GM19468 (cell line): ENCODE data around the gene NCR3LG1.

Experiments used
- ATAC-seq: cut with Tn5 transposase; IDR thresholded peaks from one replicate; pipeline ENCODE4 v1.9.1; 2021; ENCODE audit warnings: mild to moderate bottlenecking, moderate library complexity, moderate number of reproducible peaks; ENCODE audit not compliant: unreplicated experiment; ENCODE audit errors: extremely low read depth

Gene NCR3LG1

GRCh38 chr11:17369094-17369493, 17.5 kb downstream of the NCR3LG1 start:
- no peak for ATAC-seq

DNA sequence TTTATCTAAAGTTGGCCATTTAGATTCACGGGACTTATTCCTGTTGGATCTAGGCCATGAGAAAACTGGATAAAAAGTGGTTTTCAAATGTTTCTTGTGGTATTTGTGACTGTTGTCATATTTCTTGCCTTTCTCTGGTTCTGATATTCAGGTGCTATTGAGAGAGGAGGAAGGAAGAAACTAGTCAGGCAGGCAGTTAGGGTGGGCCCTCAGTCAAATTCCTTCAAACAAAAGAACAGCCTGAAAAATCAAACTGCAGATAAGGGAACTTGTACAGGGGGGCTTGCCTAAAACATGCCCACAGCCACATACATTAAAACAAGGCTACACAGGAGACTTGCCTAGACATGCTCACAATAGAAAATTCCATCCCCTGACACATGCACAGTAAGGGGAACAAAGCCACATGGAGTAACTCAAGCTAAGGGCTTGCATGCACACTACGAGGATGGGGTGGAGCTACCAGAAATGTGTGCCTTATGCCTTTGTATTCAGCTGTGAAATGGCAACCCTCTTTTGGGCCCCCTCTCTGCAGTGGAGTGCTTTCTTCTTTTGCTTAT, 18.2 kb downstream of the NCR3LG1 start:
- no peak for ATAC-seq

DNA sequence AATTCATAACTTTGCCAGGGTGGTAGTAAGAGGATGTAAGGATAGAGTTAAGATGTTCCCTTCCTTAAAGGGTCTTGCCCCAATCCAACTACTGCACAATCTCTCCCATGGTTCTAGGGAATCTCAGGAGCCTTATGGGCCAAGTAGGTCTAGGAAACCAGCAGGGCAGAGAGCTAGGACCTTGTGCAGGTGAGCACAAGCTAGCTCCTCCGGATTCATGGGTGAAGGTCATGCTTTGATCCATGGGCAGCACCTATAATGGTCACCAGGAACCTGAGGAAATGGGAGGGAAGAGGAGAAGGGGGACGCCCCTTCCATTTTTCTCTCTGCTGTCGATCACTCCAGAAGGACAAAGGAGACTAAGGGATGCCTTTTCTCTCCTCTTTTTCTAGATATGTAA, 20.0 kb downstream of the NCR3LG1 start:
- no peak for ATAC-seq

GRCh38 chr11:17375547-17375946, 23.9 kb downstream of the NCR3LG1 start:
- ATAC-seq, result no peak

DNA sequence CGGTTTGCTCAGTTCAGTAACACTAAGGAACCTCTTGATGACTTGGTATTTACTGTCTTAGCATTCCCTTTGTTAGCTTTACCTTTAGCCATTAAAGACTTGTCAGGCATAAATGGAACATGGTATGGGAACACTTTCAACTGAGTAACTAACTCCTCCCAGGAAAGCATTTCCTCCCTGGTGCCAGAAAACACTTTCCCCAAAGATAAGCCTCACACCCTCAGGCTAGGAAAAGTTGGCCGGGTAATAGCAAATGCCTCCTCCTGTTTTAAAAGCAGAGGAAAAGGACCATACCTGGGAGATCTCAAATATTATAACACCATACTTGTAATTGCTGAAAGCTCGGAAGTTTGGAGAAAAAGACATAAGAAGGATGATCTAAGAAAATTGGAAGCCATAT, 24.9 kb downstream of the NCR3LG1 start:
- no peak for ATAC-seq

DNA sequence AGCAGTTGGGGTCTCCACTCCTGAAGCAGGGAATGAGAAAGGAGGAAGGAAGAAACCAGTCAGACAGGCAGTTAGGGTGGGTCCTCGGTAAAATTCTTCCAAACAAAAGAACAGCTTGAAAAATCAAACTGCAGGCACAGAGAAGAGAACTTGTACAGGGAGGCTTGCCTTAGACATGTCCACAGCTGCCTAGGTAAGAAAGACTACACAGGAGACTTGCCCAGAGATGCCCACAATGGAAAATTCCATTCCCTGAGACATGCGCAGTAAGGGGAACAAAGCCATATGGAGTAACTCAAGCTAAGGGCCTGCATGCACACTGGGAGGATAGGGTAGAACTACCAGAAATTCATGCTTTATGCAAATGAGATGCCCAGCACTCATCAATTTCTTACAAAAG, 27.1 kb downstream of the NCR3LG1 start:
- no peak for ATAC-seq

DNA sequence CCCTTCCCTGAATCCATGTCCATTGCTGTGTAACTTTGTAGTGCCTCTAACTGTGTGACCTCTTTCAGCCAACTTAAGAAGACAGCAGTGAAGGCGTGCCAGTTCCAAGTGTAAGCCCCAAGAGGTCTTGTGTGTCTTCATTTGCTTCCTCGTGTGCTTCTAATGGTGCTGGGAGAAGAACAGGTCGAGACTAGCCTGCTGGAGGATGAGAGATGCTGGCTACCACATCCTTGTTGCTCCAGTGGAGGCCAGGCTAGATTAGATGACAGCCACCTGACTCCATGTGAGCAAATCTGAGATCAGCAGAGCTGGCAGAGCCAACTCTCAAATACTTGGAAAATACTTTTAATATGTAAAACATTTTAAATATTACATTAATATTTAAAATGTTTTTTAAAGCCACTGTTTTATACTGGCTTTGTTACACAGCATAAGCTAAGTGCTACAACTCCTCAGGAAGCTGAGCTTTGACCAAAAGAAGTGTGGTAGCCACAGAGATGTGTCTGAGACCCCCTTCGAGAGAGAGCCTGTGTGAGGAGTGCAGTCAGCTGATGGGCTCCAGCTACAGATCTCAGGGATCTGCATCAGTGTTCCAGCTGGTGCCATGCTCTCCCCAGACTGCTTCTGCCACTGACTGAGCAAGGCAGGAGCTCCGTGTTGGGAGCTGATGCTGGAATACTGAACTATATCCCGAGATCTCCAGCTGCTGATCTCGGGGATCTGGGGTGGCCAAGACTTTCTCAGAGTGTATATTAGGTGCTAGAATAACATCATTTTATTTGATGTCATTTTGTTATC, 28.0 kb downstream of the NCR3LG1 start:
- ATAC-seq, result no peak

- ATAC-seq, result no peak
Measured at GRCh38 chr11:17381156-17381555, 29.6 kb downstream of the NCR3LG1 start.

DNA sequence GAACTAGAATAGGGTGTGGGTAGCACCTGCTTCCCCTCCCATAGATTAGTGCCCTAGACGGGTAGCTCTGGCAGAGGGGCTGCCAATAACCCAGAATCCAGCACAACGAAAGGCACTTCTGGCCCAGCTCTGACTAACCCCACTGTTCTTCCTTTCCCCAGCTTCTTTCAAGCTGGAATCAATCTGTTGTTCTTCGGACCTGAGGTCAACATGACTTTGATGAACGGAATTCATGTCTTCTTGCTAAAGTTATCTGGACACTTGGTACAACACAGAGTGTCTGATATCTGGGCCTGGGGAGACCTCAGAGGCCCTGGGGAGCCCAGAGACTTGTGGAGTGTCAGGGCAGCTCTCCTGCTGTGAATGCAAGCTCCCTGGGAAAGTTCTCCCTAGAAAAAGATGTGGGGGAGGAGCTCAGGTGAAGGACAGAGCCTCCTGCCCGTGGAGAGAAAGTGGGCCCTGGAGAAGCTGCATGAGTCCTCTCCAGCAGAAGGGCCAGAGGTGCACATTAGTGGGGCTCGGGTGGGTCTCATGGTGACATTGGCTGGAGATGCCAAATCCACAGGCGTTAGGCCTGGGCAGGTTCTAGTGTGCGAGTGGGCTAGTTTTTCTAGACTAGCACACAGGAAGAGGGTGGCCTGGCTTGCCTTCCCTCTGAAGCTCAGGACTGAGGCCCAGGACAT, 30.6 kb downstream of the NCR3LG1 start:
- ATAC-seq, result no peak

GRCh38 chr11:17383461-17383860, 31.9 kb downstream of the NCR3LG1 start:
- no peak for ATAC-seq

DNA sequence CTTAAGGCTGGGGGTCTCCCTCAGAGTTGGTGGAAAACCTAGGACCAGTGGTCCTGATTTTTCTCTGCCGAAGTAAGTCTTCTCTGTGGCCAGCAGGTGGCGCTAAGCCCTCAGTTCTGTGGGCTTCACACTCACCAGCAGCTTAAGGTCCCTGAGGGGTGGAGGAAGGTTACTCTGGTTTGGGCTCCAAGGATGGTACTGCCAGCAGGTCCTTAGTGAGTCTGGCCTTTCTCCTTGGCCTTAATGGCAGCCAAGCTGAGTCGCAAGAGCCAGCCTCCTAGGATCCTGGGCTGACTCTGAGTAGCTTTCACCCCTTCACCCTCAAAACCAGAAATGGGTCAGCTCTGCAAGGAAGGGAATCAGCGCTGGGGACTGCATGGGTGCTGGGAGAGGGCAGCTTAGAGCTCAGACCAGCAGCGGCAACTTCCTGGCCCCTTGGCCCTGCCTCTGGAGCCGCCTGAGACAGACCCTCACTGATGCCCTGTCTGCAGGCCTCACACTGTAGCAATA, 32.5 kb downstream of the NCR3LG1 start:
- peak; percentile 41 for ATAC-seq

DNA sequence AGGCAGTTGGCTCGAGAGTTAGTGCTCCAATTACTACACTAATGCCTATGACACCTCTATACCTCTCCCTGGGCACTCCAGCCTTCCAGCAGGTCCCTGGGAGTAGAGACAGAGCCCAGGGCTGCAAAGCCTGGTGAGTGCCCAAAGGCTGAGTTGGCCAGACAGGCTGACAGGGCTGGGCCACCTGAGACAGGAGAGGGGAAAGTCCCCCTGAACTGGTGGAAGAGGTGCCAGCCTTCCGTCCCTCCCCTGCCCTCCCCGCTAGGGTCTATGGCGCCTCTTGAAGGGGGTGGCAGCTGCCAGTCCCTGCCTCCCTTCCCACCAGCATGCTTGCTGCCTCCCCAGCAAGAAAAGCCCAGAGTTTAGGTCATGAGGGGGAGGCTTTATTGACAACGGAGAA, 33.9 kb downstream of the NCR3LG1 start:
- ATAC-seq, result no peak

DNA sequence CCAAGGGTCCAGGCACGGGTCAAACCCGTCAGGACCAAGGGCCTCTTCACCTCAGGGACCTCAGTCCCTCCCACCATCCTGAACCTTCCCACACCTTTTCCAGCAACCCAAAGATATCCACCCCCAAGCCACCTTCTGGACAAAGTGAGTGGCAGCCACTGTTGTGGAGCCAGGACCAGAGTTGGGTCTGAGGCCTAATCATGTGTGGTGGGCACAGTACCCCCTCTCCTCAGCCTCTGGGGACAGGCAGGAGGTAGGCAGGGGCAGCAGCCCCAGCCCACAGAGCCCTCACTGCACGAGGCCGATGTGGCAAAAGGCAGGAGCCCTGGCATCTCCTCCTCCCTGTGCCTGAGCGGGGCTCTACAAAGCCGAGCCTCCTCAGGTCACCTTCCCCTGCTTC, 34.3 kb downstream of the NCR3LG1 start:
- no peak for ATAC-seq

DNA sequence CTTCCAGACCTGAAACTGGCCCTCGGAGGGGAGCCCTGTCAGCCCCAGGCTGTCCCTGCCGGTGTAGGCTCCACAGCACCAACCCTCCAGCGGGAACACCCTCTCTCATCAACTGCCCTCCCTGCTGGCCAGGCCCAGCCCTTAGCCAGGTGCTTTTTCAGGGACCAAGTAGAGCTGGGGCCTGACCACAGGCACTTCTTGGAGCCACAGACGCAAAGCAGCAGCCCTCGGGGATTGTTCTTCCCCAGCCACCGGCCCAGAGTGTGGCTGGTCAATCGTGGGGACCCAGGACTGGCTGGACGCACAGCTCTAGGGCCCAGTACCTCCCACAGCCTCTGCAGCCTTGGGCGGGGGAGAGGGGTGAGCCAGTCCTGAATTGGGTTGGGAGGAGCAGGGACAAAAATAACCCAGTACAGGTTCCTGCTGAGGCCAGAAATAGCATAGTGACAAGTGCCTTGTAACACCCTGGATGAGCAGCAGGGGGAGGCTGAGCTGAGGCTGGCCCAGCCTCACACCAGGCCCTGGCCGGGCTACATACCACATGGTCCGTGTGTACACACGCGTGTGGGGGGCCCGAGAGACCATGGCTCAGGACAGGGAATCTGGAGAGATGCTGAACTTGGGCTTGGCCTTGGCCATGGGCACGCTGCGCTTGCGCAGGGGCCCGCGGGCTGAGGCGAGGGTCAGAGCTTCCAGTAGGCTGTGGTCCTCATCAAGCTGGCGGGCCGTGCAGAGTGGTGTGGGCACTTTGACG, 34.9 kb downstream of the NCR3LG1 start:
- no peak for ATAC-seq

GRCh38 chr11:17387254-17387653, 35.7 kb downstream of the NCR3LG1 start:
- no peak for ATAC-seq

DNA sequence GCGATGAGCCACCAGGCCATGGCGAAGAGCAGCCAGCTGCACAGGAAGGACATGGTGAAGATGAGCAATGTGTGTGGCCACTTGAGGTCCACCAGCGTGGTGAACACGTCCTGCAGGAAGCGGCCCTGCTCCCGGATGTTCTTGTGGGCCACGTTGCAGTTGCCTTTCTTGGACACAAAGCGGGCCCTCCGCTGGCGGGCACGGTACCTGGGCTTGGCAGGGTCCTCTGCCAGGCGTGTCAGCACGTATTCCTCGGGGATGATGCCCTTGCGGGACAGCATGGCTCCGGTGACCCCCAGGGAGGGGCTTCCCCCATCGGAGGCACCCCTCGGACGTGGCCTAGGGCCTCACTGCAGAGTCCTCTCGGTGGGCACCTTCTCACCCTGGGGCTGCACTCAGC, 36.2 kb downstream of the NCR3LG1 start:
- ATAC-seq, result no peak

- ATAC-seq, result no peak
Measured at GRCh38 chr11:17388609-17389210, 37.1 kb downstream of the NCR3LG1 start, which contains the start of gene KCNJ11. Gene KCNJ11 (minus strand): TSS chr11:17388659. CDS start chr11:17388091, 568 bp downstream.

GRCh38 chr11:17389211-17389956, 37.8 kb downstream of the NCR3LG1 start:
- no peak for ATAC-seq

DNA sequence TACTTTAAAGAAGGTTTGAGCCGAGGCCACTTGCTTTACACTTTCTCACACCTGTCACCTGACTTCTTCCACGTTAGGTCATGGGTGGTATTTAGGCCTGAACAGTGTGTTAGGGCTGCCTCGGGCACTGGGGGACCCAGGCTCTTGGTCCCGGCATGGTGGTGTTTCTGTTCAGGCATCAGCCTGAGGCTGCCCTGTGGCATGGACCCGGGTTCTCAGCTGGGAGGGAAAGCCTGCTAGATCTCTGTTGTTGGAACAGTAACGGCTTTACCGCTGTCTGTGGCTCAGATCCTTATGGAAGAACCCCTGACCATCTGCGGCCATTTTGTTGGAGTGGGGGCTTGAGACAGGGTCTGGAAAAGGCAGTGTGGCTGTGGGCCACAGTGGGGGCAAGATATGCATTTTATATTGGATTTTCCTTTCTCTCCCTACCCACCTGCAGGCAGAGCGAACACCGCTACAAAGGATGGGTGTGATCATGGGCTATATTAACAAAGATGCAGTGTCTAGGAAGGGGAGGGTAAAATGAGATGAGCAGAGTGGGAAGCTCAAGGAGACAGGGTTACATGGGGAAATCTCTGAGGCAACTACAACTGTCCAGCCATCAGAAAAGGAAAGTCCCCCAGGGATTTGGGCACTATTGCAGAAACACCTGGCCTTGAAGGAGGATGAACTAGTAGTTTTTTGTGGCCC, 38.5 kb downstream of the NCR3LG1 start:
- ATAC-seq, result no peak
